Stimulated activated CD4-positive, alpha-beta T cell treated with anti-CD3 and anti-CD28 coated beads, TNF-alpha, amount 100 ng/mL, for 4 hours (primary cell): ENCODE results near the gene EEPD1.

Source experiments
- DNase-seq, 3 experiments: peaks; one replicate each; pipeline ENCODE4 v3.0.0-alpha.2; 2020; ENCODE audit warnings: low read depth in 3 of 3

The EEPD1 gene

DNA sequence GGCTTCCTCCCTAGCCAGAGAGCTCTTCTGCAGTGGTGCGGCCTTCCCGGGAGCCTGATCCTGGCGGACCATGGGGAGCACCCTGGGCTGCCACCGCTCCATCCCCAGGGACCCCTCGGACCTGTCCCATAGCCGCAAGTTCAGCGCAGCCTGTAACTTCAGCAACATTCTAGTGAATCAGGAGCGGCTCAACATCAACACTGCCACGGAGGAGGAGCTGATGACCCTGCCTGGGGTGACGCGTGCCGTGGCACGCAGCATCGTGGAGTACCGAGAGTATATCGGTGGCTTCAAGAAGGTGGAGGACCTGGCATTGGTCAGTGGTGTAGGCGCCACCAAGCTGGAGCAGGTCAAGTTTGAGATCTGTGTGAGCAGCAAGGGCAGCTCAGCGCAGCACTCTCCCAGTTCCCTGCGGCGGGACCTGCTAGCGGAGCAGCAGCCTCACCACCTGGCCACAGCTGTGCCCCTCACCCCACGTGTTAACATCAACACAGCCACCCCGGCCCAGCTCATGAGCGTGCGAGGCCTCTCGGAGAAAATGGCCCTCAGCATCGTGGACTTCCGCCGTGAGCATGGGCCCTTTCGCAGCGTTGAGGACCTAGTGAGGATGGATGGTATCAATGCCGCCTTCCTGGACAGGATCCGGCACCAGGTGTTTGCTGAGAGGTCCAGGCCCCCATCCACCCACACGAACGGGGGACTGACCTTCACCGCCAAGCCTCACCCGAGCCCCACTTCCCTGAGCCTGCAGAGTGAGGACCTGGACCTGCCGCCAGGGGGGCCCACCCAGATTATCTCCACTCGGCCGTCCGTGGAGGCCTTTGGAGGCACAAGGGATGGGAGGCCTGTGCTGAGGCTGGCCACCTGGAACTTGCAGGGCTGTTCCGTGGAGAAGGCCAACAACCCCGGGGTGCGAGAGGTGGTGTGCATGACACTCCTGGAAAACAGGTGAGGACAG, 1.5 kb downstream of the EEPD1 start:
- no peak for DNase-seq

DNA sequence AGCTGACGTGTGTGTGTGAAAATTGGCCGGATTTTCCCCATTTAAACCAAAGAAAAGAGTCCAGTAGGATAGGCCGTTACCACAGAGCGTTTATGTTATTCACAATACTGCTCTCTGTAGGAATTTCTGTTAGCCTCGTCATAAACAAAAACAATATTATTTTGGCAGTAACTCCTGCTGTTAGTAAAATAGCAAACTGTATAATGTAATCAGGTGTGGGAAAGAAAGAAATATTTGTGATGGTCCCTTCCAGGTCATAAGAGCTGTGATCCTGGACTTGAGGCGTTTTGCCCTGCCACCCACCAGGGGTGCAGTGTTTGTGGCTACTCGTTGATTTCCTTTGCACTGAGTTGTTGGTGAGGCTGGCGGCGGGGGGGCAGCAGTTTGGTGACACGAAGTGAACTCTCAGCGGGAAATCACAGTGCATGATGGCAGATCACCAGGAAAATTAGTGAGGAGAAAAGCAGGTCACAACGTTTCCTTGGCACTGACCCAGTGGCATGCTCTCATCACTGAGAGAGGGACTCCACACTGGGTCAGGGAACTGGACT, 2.8 kb downstream of the EEPD1 start:
- DNase-seq = no peak

DNA sequence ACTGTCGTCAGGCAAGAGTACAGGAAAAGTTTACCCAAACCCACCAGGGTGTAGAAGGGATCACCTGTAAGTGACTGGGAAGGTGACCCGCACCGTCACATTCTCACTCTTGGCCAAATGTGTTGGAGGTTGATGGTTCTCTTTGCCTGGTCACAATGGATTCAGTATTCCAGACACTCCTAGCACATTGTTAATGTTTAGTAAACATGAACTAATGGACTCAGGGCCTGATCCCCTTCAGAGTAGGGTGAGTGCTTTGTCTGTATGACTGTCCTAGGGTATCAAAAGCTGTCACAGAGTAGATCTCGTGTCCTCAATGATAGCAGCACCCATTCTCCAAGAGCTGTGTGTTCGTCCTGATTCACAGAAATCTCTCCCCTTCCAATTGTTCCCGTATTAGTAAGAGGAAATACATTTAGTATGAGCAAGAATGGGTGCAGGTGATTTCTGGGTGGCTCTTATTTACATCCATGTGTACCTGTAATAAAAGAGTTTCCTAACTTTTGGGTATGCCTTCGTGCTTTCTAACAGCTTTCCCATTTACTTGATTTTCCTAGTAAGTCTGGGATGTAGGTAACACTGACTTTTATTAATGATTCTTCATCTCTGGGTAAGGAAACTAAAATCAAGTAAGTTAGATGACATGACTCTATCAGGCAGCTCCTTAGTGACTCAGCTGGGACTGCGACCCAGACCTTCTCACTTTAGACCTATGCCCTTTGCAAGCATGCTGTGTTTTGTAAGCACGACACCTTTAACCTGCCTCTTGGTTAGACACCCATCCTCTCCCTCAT, 4.7 kb downstream of the EEPD1 start:
- DNase-seq = no peak

DNA sequence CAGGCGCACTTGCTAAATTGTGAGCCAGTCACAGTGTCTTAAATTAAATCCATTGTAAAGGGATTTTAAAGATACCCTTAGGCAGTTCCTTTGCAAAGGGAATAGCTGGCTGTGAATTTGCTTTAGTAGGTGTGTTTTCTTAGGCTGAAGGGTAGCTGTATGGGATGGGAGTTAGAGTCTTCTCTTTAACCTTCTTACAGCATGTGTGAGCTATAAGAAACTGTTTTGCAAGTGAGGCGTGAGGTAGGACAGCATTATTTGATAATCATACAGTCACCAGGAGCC, 5.2 kb downstream of the EEPD1 start:
- no peak for DNase-seq

DNA sequence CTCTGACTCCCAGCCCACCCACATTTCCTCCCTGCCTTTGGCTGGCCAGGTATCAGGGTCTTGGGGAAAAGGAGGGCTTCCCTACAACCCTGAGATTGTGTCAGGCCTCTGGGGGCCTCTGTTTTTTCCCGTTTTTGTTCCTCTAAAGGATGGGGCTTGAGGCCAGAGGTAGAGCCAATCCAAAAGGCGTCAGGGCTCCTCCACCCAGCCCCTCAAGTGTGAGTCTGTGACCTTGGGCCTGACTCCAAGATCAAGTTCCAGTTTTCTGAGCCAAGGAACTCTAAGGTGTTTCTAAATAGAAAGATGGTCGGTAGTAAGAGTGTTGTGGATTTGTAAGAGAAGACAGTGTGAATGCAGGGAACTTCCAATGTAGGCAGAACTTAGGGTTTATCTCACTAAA, 6.6 kb downstream of the EEPD1 start:
- DNase-seq = no peak

DNA sequence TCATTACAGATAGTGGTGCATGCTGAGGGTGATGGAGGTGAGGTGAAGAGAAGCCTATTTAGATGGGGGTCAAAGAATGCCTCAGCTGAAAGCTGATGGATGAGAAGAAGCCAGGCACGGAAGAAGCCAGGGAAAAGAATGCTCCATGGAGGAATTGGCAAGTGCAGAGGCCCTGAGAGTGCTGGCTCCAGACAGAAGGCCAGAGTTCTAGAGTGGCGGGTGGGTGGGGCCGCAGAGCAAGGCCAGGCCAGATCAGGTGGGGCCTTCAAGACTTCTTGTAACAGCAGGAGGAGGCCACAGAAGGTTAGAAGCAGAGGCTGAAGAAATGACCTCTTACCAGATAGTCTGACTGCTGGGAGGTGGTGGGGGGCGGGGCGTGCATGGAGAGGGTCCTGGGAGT, 7.3 kb downstream of the EEPD1 start:
- no peak for DNase-seq

DNA sequence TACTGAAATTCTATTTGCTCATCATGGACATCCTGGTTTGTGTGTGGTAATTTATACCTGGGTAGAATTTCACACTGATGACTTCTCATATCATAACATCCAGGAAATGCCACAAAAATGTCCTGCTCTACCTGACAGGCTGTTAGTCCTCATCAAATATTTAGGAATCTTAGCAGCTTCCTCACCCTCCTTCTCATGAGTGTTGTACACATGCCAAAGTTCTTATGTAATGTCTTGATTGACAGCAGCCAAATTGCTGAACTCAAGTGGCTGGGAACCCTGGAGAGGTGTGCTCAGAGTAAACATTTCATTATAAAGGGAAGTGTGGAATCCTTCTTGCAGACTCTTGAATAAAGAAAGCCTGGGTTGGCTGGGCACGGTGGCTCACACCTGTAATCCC, 8.9 kb downstream of the EEPD1 start:
- DNase-seq = no peak

DNA sequence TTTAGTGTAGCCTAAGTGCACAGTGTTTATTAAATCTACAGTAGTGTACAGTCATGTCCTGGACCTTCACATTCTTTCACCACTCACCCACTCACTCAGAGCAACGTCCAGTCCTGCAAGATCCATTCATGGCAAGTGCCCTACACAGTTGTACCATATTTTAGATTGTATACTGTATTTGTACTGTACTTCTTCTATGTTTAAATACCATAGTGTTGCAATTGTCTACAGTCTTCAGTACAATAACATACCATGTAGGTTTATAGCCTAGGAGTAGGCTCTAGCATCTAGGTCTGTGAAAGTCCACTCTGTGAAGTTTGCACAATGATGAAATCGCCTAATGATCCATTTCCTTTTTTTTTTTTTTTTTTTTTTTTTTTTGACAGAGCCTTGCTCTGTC, 12.0 kb downstream of the EEPD1 start:
- no peak for DNase-seq

DNA sequence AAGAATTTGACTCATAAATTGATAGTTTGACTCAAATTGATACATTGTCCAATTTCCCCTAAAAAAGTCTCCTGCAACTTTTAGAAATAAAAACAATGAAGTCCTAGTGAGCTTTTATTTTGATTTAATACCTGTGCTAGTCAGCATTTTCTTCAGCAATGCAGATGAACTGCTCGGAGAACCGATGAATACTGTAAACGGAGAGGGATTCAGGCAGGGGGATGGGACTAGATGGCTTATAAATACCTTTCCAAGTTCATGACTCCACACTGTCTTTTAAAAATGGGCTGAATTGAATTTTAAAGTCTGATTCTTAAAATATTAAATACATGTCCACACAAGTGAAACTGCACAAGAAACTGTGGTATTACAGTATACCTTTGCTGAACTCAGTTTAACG, 12.7 kb downstream of the EEPD1 start:
- no peak for DNase-seq

DNA sequence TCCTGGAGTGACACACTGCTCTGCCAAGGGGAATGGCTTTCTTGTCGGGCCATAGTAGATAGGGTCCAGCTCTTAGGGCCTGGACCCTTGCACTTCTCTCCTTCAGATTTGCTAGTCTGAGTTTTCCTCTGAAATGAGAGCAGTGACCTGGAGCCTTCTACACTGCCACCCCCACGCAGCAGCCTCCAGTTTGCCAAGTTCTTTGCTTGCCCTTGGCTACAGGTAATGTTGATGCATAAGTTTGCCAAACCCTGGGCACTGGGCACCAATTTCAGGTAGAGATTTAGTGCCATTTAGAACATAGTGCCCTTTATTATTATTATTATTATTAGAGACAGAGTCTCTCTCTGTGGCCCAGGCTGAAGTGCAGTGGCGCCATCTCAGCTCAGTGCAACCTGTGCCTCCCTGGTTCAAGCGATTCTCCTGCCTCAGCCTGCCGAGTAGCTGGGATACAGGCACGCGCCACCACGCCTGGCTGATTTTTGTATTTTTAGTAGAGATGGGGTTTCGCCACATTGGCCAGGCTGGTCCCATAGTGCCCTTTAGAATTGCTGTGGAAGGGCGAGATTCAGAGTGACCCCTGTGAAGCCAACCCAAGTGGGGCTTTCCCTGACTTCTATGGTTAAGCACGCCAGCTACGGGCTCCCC, 14.5 kb downstream of the EEPD1 start:
- no peak for DNase-seq

DNA sequence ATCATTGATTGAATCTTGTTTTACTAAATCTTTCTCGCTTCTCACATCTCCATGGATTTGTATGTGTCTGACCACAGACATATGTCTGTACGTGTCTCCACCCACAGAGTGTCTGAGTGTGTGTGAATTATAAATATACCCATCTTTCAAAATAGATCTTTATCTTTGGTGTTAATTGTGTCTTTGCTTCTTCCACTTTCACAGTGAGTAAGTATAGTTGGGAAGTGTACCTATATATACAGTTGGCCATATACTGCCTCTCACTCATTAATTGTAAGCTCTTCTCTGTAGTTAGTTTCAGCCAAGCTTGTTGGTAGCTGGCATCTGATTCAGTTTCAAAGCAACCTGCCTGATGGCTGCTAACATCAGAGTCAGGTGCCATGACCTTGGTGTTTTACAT, 18.4 kb downstream of the EEPD1 start:
- no peak for DNase-seq

DNA sequence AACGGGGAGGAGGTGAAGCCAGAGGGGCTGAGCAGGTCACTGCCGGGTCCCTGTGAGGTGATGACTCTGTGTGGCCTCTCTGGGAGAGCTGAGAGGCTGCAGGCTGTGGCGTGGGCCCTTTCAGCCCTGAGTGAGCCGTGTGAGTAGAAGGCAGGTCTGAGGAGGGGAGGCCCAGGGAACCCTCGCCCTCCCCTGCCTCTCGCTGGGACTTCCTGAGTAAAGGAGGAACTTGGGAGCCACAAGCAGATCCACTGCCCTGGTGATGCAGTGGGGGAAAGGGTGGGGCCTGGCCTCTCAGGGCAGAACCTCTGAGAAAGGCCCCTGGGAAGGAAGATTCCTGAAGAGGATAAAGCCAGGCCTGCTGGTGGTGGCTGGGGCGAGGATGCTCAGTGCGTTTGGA, 22.8 kb downstream of the EEPD1 start:
- DNase-seq = no peak

DNA sequence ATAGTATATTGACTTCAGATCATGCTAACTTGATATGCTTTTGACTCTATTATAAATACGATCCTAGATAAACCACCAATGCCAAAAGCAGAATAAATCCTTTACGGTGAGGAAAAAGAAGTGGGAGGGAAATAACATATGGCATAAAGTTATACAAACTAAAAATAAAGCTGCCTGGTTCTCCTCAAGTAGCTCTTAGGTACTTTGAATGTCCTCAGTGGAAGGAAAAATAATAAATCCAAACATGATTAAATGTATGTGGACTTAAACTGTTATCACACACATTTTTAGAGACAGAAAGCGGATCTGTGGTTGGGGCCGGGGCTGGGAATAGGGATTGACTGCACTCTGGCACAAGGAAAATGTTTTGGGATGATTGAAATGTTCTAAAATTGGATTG, 23.6 kb downstream of the EEPD1 start:
- no peak for DNase-seq

DNA sequence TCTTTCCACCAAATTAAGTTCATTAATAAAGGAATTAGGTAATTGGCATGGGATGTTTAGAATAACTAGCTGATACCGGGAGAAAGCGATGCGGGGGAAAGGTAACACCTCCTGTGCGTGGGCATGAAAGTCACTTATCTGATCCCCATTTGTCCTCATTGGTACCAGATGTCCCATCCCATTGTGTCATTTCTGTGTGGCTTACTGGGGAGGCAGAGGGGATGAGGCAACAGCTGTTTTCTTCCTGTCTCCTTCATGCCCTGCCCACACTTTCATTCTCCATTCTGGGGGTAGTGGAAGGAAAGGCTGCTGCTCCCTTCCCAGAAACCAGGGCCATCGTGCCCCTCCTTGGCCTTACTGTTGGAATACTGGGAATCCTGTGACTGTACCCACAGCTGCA, 27.1 kb downstream of the EEPD1 start:
- DNase-seq = no peak

DNA sequence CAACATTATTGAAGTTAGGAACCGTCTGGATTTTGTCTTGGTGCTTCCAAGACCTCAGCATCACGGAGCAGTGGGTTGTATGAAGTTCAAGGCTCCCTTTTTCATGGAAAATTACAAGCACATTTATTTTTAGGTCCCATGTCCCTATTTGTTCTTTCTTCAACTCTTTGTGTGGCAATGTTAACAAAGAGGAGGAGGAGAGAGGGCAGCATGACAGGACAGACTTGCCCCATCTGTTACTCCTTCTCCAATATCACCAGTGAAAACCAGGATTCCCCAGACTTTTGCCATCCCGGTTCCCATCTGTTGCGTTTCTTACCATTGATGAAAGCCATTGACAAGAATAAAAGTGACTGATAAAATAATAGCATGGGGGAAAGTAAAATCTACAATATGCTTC, 28.6 kb downstream of the EEPD1 start:
- DNase-seq = no peak

DNA sequence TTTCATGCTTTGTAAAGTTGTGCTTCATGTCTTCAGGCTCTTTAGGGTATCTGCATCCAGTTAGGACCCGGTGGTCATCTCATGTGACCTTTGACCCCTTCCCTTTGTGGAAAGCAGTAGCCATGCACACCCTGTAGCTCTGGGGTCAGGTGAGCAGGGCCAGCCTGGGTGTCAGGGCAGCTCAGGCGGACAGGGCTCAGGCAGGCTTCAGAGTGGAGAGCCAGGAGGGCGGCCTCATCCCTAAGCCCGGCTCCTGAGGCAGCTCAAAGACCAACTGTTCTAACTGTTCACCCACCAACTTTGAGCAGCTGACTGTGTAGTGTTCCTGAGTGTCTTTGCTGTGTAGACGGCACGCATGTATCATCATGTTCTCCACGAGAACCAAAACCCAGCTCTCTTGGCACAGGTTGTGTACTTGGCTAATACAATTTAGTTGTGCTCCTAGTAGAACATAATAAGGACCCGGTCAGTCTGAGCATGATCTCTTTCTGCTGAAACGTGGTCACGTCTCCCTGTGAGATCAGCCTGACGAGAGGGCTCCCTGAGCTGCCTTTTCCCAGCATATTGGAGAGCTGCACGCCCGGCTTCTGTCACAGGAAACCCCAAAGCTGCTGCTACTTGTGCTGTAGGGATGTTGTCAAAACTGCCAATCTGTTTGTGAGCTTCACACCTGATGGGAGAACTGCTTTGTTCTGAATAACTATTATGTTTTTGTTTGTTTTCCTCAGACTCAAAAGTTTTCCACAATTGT, 30.0 kb downstream of the EEPD1 start:
- DNase-seq = no peak

DNA sequence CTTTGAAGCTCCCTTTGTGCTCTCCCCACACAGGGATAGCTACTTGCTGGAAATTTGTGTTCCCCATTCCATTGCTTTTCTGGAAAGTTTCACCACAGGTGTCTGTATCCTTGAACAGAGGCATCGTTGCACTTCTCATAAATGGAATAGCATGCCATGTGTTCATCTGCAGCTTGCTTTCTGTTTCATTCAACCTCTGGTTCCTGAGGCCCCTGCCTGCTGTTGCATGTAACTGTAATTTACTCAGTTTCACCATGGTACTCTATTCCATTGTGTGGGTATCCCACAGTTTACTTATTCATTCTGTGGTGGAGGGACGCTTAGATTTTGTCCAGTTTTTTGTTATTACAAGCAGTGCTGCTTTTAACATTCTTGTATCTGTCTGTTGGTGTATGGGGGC, 32.0 kb downstream of the EEPD1 start:
- DNase-seq = no peak

DNA sequence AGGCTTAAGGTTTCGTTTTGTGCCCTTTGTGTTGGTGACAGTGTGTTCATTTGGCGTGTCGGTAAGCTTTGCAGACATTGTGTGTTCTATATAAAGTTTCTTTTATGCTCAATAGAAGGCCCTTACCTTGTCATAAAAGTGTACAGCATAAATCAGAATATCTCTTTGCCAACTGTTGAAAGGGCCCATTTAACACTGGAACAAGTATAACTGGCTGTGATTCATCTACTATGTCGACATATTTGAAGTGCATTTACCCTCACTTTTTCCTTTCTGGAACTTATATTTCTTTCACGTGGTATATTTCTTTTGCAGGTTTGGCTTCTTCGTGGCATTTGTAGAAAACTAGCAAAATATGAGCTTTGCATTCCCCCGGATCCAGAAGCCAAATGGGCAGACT, 32.7 kb downstream of the EEPD1 start:
- no peak for DNase-seq

DNA sequence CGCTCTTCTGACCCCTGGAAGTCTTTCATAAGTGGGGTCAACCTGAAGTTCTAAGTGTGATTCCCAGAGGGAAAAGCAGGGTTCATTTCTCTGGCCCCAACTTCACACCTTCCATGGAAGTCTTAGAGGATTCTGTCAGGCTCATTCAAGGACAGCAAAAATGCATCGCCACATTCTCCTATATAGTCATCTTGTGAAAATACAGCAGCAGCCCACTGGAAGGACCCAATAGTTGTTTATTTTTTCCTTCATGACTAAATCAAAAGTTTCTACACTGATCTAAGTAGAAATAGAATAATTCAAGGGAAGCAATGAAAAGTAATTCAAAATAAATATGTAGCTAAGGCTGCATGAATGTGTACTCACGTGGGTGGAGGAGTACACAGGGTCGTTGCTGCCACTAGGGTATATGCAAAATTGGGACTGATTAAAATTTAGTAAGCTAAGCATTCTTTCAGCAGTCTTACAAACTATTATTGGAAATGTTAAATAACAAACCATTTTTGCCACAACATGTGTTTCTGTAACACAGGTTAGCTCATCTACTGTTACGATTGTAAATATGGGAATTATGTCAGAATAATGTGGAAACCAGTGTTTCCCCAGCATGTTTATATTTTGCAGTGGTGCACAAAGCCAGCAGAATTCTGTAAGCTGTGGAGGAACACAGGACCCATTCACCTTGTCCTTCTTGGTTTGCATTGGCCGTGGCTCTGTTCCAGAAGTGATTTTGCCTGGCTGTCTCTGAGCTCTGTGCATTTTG, 33.5 kb downstream of the EEPD1 start:
- no peak for DNase-seq

DNA sequence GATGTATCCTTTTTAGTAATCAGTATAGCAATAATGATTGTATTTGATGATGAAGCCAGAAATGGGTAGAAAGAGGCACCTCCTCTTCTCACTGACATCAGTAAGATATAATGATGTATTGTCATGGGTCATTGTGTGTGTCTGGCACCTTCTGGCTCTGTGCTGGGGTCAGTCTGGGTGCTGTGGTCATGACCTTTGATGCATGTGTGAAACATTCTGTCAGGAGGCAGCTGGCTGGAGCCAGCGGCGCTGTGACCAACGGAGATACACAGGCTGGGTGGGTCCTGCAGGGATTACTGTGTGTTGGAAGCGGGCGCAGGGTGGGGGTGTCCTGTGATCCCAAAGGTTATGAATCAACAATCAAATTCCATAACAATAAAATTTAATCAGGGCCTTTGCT, 35.2 kb downstream of the EEPD1 start:
- DNase-seq = no peak

DNA sequence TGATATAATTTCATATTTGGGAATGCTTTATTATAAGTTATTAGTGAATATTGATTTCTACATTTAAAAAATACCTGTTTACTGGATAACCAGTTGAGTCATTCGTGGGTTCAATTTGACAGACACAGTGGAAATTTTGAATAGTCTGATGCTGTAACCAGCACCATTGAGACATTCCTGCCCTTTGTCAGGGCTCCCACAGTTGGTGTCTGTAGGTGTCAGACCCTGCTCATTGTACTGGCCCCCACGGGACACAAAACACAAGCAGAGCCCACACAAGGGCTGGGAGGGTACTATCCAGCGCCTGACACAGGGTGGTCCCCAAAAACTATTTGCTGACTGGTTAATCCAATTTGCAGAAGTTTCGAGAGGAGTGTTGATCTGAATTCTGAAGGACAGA, 35.9 kb downstream of the EEPD1 start:
- no peak for DNase-seq
